Mucosa of rectum (tissue), 2 donors: ENCODE measurements around the gene LUZP1.

Source experiments
- H3K27ac ChIP-seq, 2 donors: one replicate each; pipeline ENCODE4 v1.7.0; 2013; ENCODE audit warnings: inconsistent platforms in 2 of 2, low read depth in 2 of 2, low read length in 2 of 2
- H3K27me3 ChIP-seq, 2 donors: one replicate each; pipeline ENCODE4 v1.7.0; 2013; ENCODE audit warnings: low read length in 2 of 2; ENCODE audit not compliant: control insufficient read depth in 2 of 2, insufficient read depth in 2 of 2
- H3K36me3 ChIP-seq, 2 donors: one replicate each; pipeline ENCODE4 v1.7.0; 2013; ENCODE audit warnings: low read length in 2 of 2; ENCODE audit not compliant: control insufficient read depth in 2 of 2, insufficient read depth in 2 of 2
- H3K4me1 ChIP-seq, 2 donors: one replicate each; pipeline ENCODE4 v1.7.0; 2013; ENCODE audit warnings: low read length in 2 of 2, mild to moderate bottlenecking in 1 of 2; ENCODE audit not compliant: control insufficient read depth in 2 of 2, insufficient read depth in 2 of 2
- H3K4me3 ChIP-seq, 2 donors: one replicate each; pipeline ENCODE4 v1.7.0; 2013; ENCODE audit warnings: low read length in 2 of 2
- H3K9ac ChIP-seq, 2 donors: one replicate each; pipeline ENCODE4 v1.7.0; 2013; ENCODE audit warnings: low read length in 2 of 2, low read depth in 1 of 2, mild to moderate bottlenecking in 1 of 2
- H3K9me3 ChIP-seq, 2 donors: one replicate each; pipeline ENCODE4 v1.7.0; 2013; ENCODE audit warnings: low read length in 2 of 2; ENCODE audit not compliant: control insufficient read depth in 2 of 2
- donor health status: healthy.
- donor health status: Normal muscosa, but diverticular disease.

Gene LUZP1

GRCh38 chr1:23039308-23039826 is 129.3 kb downstream of the LUZP1 start:
- H3K36me3 ChIP-seq, result no peaks in the 10 kb centered on the region
- no peaks in the 10 kb centered on the region for H3K27me3 ChIP-seq
- no peak overlapping the region for H3K9ac ChIP-seq
- H3K9me3 ChIP-seq, result no peaks in the 10 kb centered on the region
- H3K27ac ChIP-seq, result no peak overlapping the region
- H3K4me1 ChIP-seq, result no peaks in the 10 kb centered on the region
- no peak overlapping the region for H3K4me3 ChIP-seq

- no peaks in the 10 kb centered on the region for H3K4me1 ChIP-seq
- no peak overlapping the region for H3K4me3 ChIP-seq
- H3K27ac ChIP-seq, result no peak overlapping the region
- H3K36me3 ChIP-seq, result no peaks in the 10 kb centered on the region
- H3K9ac ChIP-seq, result no peak overlapping the region
- H3K27me3 ChIP-seq, result no peaks in the 10 kb centered on the region
- H3K9me3 ChIP-seq, result no peaks in the 10 kb centered on the region
Measured at GRCh38 chr1:23037081-23037740, 131.4 kb downstream of the LUZP1 start.

GRCh38 chr1:23035823-23036452 is 132.7 kb downstream of the LUZP1 start:
- no peaks in the 10 kb centered on the region for H3K4me1 ChIP-seq
- H3K4me3 ChIP-seq, result no peak overlapping the region
- H3K9ac ChIP-seq, result no peak overlapping the region
- H3K36me3 ChIP-seq, result no peaks in the 10 kb centered on the region
- no peak overlapping the region for H3K27ac ChIP-seq
- H3K9me3 ChIP-seq, result no peaks in the 10 kb centered on the region
- H3K27me3 ChIP-seq, result no peaks in the 10 kb centered on the region
